Measurements from ENCODE around the gene TCF4.

DNA sequence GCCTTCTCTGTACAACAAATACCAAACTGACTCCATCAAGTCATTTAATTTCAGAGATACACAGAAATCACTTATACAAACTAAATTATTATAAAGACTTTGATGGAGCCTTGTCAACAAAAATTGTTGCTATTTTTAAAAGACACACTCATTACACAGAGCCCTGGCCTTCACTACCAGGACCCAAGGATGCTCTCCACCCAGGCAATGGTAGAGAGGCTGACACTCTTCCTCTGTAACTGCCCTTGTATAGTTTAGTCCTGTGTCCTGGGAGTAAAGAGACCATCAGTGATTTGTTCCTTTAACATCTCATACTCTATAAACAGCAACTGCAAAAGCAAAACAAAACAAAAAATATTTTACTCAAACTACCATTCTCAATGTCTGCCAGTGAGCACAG lies 173.5 kb downstream of the TCF4 start:
- no peak for TF ChIP-seq POLR2A (IDR thresholded peaks at IDR 0.05; ENCODE audit: low read depth)
- TF ChIP-seq, protein P1, sequence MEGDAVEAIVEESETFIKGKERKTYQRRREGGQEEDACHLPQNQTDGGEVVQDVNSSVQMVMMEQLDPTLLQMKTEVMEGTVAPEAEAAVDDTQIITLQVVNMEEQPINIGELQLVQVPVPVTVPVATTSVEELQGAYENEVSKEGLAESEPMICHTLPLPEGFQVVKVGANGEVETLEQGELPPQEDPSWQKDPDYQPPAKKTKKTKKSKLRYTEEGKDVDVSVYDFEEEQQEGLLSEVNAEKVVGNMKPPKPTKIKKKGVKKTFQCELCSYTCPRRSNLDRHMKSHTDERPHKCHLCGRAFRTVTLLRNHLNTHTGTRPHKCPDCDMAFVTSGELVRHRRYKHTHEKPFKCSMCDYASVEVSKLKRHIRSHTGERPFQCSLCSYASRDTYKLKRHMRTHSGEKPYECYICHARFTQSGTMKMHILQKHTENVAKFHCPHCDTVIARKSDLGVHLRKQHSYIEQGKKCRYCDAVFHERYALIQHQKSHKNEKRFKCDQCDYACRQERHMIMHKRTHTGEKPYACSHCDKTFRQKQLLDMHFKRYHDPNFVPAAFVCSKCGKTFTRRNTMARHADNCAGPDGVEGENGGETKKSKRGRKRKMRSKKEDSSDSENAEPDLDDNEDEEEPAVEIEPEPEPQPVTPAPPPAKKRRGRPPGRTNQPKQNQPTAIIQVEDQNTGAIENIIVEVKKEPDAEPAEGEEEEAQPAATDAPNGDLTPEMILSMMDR (IDR thresholded peaks at IDR 0.05): no peak
